Karpas-422 (cell line): ENCODE results near the gene SPRR2D. TPM values are rescaled to one million over a fixed set of nuclear protein-coding genes. Genes with fewer than 3 reads are reported as not detected.
"Not testable (repeated sequence)": the region's sequence is repeated elsewhere in the genome, so short reads cannot be mapped to it uniquely, and the experiment has no call there.

Experiments
- DNase-seq: peaks from one replicate; pipeline ENCODE4 v3.0.0-alpha.2; 2015
- H2AFZ ChIP-seq: fragments of 200-600 bp; sonication (generic); 2 replicates; pipeline ENCODE4 v1.6.1; 2014; ENCODE audit warnings: antibody characterized with exemption, low read length, mixed read lengths
- H3K27ac ChIP-seq: fragments of 200-600 bp; sonication (generic); 2 replicates; pipeline ENCODE4 v1.5.1; 2014; ENCODE audit warnings: mild to moderate bottlenecking, low read length, moderate library complexity
- H3K27me3 ChIP-seq: fragments of 200-600 bp; sonication (generic); 2 replicates; pipeline ENCODE4 v1.6.1; 2014; ENCODE audit warnings: low read length, mixed read lengths
- H3K36me3 ChIP-seq: fragments of 200-600 bp; sonication (generic); 2 replicates; pipeline ENCODE4 v1.6.1; 2014; ENCODE audit warnings: low read length, mixed read lengths; ENCODE audit not compliant: insufficient read depth
- H3K4me1 ChIP-seq: fragments of 200-600 bp; sonication (generic); 2 replicates; pipeline ENCODE4 v1.6.1; 2014; ENCODE audit warnings: mild to moderate bottlenecking, low read length, mixed read lengths
- H3K4me2 ChIP-seq: fragments of 200-600 bp; sonication (generic); 2 replicates; pipeline ENCODE4 v1.6.1; 2014; ENCODE audit warnings: low read length, low read depth, mild to moderate bottlenecking; ENCODE audit not compliant: poor library complexity, severe bottlenecking
- H3K4me3 ChIP-seq: fragments of 200-600 bp; sonication (generic); 2 replicates; pipeline ENCODE4 v1.5.1; 2014; ENCODE audit warnings: mild to moderate bottlenecking, antibody characterized with exemption, low read length, mixed read lengths
- H3K79me2 ChIP-seq: fragments of 200-600 bp; sonication (generic); 2 replicates; pipeline ENCODE4 v1.6.1; 2014; ENCODE audit warnings: mild to moderate bottlenecking, low read length, mixed read lengths
- H3K9ac ChIP-seq: fragments of 200-600 bp; sonication (generic); 2 replicates; pipeline ENCODE4 v1.6.0; 2014; ENCODE audit warnings: low read length
- H3K9me2 ChIP-seq: fragments of 200-600 bp; sonication (generic), shearing (Covaris generic); replicated peaks from 2 replicates; pipeline ENCODE4 v1.6.0; 2014; ENCODE audit warnings: mild to moderate bottlenecking, low read length, moderate library complexity; ENCODE audit not compliant: insufficient read depth
- H3K9me3 ChIP-seq: fragments of 300-700, 200-600 bp; sonication (generic); 2 replicates; pipeline ENCODE4 v1.6.1; 2014; ENCODE audit warnings: low read length, mixed read lengths
- H4K20me1 ChIP-seq: fragments of 200-600 bp; sonication (generic); 2 replicates; pipeline ENCODE4 v1.6.1; 2014; ENCODE audit warnings: mild to moderate bottlenecking, antibody characterized with exemption, low read length, low read depth; ENCODE audit not compliant: insufficient read depth
- total RNA-seq: library from RNA; depleted of rRNA; stranded (reverse); fragments of >200 nt; shearing (Covaris generic); gene quantifications from 2 replicates; pipeline ENCODE4 v1.2.3, GENCODE V29; 2014; ENCODE audit warnings: low replicate concordance

Gene SPRR2D
- total RNA-seq, 1 experiment from 2014 or later: not detected

DNA sequence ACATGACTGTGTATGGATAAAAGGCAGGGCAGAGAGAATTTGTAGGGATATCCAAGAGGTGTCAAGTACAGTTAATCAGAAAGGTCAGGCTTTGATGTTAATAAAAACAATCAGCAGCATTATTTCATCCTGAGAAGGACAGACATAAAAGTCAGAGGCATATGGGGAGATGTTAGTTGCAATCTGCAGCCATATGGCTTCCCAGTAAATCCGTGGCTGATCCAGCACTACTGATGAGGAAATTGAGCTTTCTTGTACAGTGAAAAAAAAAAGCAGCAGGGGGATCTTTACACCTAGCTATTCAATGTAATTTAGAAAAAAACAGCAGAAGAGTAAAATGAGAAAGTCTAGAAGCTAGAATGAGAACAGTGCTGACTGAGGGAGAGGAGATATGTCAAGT is 12.2 kb downstream of the SPRR2D start:
- H3K4me2 ChIP-seq: no peak overlapping the region
- DNase-seq: no peak
- no peak overlapping the region for H3K9ac ChIP-seq
- H3K9me2 ChIP-seq: no peaks in the 10 kb centered on the region
- H3K4me3 ChIP-seq: no peak overlapping the region
- H3K79me2 ChIP-seq: no peaks in the 10 kb centered on the region
- no peak overlapping the region for H3K27ac ChIP-seq
- H3K4me1 ChIP-seq: peaks cover 32% of the 10 kb centered on the region
- H3K9me3 ChIP-seq: no peaks in the 10 kb centered on the region
- H4K20me1 ChIP-seq: no peaks in the 10 kb centered on the region
- no peaks in the 10 kb centered on the region for H3K36me3 ChIP-seq
- H3K27me3 ChIP-seq: no peaks in the 10 kb centered on the region
- no peak overlapping the region for H2AFZ ChIP-seq

DNA sequence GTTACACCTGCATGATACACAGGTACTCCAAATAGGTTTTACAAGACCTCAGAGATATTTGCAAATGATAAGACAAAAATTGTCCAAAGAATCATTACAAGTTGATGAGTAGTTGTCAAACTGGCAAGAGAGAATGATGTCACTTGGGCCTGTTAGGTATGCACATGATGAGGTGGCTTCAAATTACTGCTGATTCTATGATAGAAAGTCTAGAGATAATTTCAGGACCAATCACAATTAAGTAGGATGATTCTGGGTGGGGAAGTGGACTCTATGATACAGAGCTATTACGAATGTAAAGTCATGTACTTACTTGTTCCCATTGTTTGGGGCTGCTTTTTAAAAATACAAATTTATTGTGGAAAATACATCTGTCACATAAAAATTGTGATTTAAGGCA is 15.1 kb downstream of the SPRR2D start:
- Histone ChIP-seq H3K4me2 (no peak overlapping the region), H3K9me3 (no peaks in the 10 kb centered on the region), H4K20me1 (no peaks in the 10 kb centered on the region), H2AFZ (no peak overlapping the region), H3K79me2 (no peaks in the 10 kb centered on the region), H3K27me3 (no peaks in the 10 kb centered on the region), H3K9me2 (no peaks in the 10 kb centered on the region), H3K9ac (no peak overlapping the region), H3K4me3 (no peak overlapping the region), H3K4me1 (peaks cover 47% of the 10 kb centered on the region), H3K36me3 (no peaks in the 10 kb centered on the region), H3K27ac (no peak overlapping the region)
- no peak for DNase-seq

DNA sequence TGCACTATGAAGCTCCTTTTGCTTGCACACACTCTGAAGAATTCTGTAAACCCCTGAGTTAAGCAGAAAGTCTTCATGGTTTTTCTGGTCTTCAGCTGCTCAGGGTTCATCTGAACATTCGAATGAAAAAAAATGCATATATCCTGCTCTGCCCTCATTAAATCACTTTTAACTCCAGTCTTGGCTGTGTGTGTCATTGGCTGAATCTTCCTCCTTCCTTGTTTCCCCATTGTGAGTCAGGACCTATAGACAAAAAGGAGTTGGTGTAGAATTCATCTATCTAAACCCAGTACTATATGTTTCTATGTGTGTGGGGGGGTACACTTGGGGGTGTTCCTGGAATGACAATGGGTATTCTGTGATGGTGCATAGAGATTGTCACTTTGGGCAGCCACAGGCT is 16.5 kb downstream of the SPRR2D start:
- H3K4me1 ChIP-seq: peaks cover 53% of the 10 kb centered on the region
- H3K4me2 ChIP-seq: no peak overlapping the region
- H4K20me1 ChIP-seq: no peaks in the 10 kb centered on the region
- H3K9me3 ChIP-seq: no peaks in the 10 kb centered on the region
- H3K79me2 ChIP-seq: no peaks in the 10 kb centered on the region
- H3K9ac ChIP-seq: no peak overlapping the region
- no peaks in the 10 kb centered on the region for H3K36me3 ChIP-seq
- DNase-seq: no peak
- no peak overlapping the region for H2AFZ ChIP-seq
- no peaks in the 10 kb centered on the region for H3K9me2 ChIP-seq
- no peak overlapping the region for H3K27ac ChIP-seq
- no peaks in the 10 kb centered on the region for H3K27me3 ChIP-seq
- no peak overlapping the region for H3K4me3 ChIP-seq

DNA sequence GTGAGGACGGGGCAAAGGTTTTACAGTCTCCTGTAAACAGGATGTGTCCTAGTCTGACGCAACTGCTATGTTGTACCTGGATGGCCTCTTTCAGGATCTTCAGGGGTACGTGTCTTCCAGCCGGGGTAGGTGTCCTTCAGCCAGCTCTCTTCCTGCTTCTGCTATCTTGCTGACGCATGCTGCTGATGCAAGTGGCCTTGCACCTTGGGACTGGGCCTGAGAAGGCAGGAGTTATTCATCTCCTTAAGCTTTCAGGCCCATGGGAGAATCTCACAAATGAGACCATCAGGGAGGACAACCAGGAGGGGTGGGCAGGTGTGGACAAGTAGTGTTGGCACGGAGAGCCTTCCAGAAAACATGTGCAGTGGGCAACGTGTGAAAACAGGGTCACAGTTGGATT is 17.8 kb downstream of the SPRR2D start:
- H3K9ac ChIP-seq: no peak overlapping the region
- no peak overlapping the region for H3K4me2 ChIP-seq
- H3K36me3 ChIP-seq: no peaks in the 10 kb centered on the region
- DNase-seq: no peak
- H3K4me1 ChIP-seq: peaks cover 53% of the 10 kb centered on the region
- H2AFZ ChIP-seq: 0 out of 2 replicates have a peak overlapping the region, but pooled peaks have one; percentile 30
- no peaks in the 10 kb centered on the region for H3K9me2 ChIP-seq
- peak overlapping the region; percentile 75 for H3K27ac ChIP-seq
- no peaks in the 10 kb centered on the region for H3K9me3 ChIP-seq
- no peak overlapping the region for H3K4me3 ChIP-seq
- H4K20me1 ChIP-seq: no peaks in the 10 kb centered on the region
- no peaks in the 10 kb centered on the region for H3K79me2 ChIP-seq
- no peaks in the 10 kb centered on the region for H3K27me3 ChIP-seq

DNA sequence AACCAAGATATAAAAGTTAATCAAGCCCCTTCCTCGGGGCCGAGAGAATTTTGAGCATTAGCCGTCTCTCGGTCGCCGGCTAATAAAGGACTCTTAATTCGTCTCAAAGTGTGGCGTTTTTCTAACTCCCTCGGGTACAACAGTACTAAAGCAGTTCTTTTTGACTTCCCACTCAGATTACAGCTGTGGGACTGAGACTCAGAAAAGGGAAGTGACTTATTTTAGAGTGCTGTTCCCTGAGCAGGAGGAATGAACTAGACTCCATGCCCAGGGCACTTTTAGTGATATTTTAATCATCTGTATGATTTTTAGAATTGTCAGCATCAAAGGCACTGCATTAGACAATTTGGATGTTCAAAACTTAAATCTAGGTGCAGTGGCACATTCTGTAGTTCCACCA is 18.6 kb downstream of the SPRR2D start:
- peak overlapping the region; percentile 52; the same call in 1 of the 2 replicates for H3K4me3 ChIP-seq
- H3K27me3 ChIP-seq, H3K79me2 ChIP-seq, H2AFZ ChIP-seq, H3K9me2 ChIP-seq, H3K36me3 ChIP-seq, H3K9me3 ChIP-seq, H4K20me1 ChIP-seq: not testable (repeated sequence)
- peak overlapping the region; percentile 75 for H3K27ac ChIP-seq
- peak overlapping the region; percentile 46 for H3K4me2 ChIP-seq
- peak; percentile 87 for DNase-seq
- peaks cover 53% of the 10 kb centered on the region for H3K4me1 ChIP-seq
- H3K9ac ChIP-seq: peak overlapping the region; percentile 33; the same call in 1 of the 2 replicates

DNA sequence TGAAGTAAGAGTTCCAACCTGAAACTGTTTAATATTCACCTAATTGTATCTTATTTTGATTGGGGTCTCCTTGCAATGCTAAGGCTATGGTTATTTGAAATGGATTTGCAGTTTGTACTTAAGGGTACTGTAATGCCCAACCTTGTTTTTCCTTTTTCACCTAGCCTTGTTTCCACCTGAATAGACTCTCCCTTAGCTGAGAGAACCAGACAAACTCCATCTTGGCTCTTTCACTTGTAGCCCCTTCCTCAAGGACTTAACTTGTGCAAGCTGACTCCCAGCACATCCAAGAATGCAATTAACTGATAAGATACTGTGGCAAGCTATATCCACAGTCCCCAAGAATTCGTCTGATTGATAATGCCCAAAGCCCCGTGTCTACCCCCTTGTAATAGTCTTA is 19.1 kb downstream of the SPRR2D start:
- H3K9ac ChIP-seq: peak overlapping the region; percentile 33
- not testable (repeated sequence) for H3K36me3 ChIP-seq, H4K20me1 ChIP-seq, DNase-seq, H3K9me2 ChIP-seq, H3K9me3 ChIP-seq, H3K27me3 ChIP-seq, H2AFZ ChIP-seq, H3K79me2 ChIP-seq
- peaks cover 53% of the 10 kb centered on the region for H3K4me1 ChIP-seq
- peak overlapping the region; percentile 46 for H3K4me2 ChIP-seq
- H3K27ac ChIP-seq: peak overlapping the region; percentile 75
- peak overlapping the region; percentile 52 for H3K4me3 ChIP-seq

DNA sequence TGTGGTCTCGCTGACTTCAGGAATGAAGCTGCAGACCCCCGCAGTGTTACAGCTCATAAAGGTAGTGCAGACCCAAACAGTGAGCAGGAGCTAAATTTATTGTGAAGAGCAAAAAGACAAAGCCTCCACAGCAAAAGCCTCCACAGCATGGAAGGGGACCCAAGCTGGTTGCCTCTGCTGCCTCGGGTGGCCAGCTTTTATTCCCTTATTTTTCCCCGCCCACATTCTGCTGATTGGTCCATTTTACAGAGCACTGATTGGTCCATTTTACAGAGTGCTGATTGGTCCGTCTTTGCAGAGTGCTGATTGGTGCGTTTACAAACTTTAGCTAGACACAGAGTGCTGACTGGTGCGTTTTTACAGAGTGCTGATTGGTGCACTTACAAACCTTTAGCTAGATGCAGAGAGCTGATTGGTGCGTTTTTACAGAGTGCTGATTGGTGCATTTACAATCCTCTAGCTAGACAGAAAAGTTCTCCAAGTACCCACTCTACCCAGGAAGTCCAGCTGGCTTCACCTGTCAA is 29.6 kb downstream of the SPRR2D start:
- H3K27me3 ChIP-seq, H3K9me2 ChIP-seq, H3K4me3 ChIP-seq, H2AFZ ChIP-seq, H4K20me1 ChIP-seq, H3K9ac ChIP-seq, H3K36me3 ChIP-seq, H3K4me2 ChIP-seq, H3K9me3 ChIP-seq, H3K79me2 ChIP-seq, H3K27ac ChIP-seq, H3K4me1 ChIP-seq: not testable (repeated sequence)
- DNase-seq: peak; percentile 53

DNA sequence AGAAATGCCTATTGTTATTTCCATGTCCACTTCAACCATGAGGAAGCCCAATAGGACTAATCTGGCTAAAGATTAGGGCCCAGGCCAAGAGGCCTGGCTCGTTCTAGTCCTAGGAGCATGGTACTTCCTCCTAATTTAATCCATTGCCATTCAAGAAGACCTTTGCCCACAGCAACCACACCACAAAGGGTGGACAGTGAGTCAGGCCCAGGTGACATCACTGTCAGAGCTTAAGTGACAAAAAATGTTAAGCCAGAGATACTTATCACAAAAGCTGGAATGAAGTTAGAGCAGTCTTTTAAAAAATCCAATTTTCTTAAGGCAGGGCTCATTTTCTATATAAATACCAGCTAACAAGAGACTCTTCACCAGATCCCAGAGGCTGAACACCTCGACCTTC is 39.5 kb downstream of the SPRR2D start, which contains the start of gene SPRR3:
Gene SPRR3, plus strand, starts transcription at position 368 of the 400 bp plus-strand sequence. CDS start 1,272 bp downstream, outside the sequence.
- no peaks in the 10 kb centered on the region for H3K27me3 ChIP-seq
- no peak within 1 kb of the TSS for H3K27ac ChIP-seq
- H3K36me3 ChIP-seq: no peaks in the 10 kb centered on the region
- H3K4me3 ChIP-seq: no peak within 1 kb of the TSS
- no peak within 1 kb of the TSS for H3K9ac ChIP-seq
- H3K4me1 ChIP-seq: peaks cover 8% of the 10 kb centered on the region
- H3K79me2 ChIP-seq: no peaks in the 10 kb centered on the region
- no peaks in the 10 kb centered on the region for H4K20me1 ChIP-seq
- H3K4me2 ChIP-seq: no peak within 1 kb of the TSS
- H3K9me2 ChIP-seq: no peaks in the 10 kb centered on the region
- no peak for DNase-seq
- H2AFZ ChIP-seq: no peak within 1 kb of the TSS
- H3K9me3 ChIP-seq: no peaks in the 10 kb centered on the region

DNA sequence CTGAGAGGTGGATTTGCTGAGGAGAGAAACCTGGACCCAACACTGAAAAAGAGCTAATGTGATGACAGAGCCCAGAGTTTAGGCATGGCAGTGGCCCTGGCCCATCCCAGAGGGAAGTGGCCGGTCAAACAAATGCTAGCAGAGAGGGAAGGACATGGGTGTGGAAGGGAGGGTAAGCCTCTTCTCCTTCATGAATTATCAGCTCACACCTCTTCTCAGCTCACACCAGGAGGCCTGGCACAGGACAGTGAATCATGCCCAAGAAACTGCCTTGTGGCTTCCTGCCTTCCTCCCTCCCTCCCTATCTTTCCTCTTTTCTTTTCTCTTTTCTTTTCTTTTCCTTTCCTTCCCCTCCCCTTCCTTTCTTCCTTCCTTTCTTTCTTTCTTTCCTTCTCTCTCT is 40.6 kb downstream of the SPRR2D start:
- H3K4me2 ChIP-seq: no peak overlapping the region
- DNase-seq: no peak

More for the DNA sequence above, 40.6 kb downstream of the SPRR2D start:
- Histone ChIP-seq H3K9me3 (no peaks in the 10 kb centered on the region), H3K27ac (no peak overlapping the region), H4K20me1 (no peaks in the 10 kb centered on the region), H3K27me3 (no peaks in the 10 kb centered on the region), H3K79me2 (no peaks in the 10 kb centered on the region), H3K36me3 (no peaks in the 10 kb centered on the region), H3K9ac (no peak overlapping the region), H2AFZ (no peak overlapping the region), H3K9me2 (no peaks in the 10 kb centered on the region), H3K4me1 (peaks cover 8% of the 10 kb centered on the region), H3K4me3 (no peak overlapping the region)
